BLaER1 (cell line): ENCODE data around the gene ABHD4.

Experiments used
- H3K27ac ChIP-seq: shearing (Covaris generic); formaldehyde crosslinking; 2 replicates; pipeline ENCODE4 v1.8.1; 2022
- H3K27me3 ChIP-seq: shearing (Covaris generic); formaldehyde crosslinking; 2 replicates; pipeline ENCODE4 v1.8.1; 2022
- H3K36me3 ChIP-seq: shearing (Covaris generic); formaldehyde crosslinking; 2 replicates; pipeline ENCODE4 v1.8.1; 2022
- H3K4me1 ChIP-seq: shearing (Covaris generic); formaldehyde crosslinking; 2 replicates; pipeline ENCODE4 v1.8.1; 2022
- H3K4me2 ChIP-seq: shearing (Covaris generic); formaldehyde crosslinking; 2 replicates; pipeline ENCODE4 v1.8.1; 2022
- H3K4me3 ChIP-seq: shearing (Covaris generic); formaldehyde crosslinking; 2 replicates; pipeline ENCODE4 v1.8.1; 2022
- H3K9ac ChIP-seq: shearing (Covaris generic); formaldehyde crosslinking; 2 replicates; pipeline ENCODE4 v1.8.1; 2022
- H3K9me3 ChIP-seq: shearing (Covaris generic); formaldehyde crosslinking; 2 replicates; pipeline ENCODE4 v1.8.1; 2022
- H4K20me1 ChIP-seq: shearing (Covaris generic); formaldehyde crosslinking; 2 replicates; pipeline ENCODE4 v1.8.1; 2022
- Cebpa-rat ChIP-seq: shearing (Covaris generic); IDR thresholded peaks from 2 replicates; pipeline ENCODE4 v1.8.1; 2022

ABHD4 gene

GRCh38 chr14:22554498-22555383 lies 43.4 kb upstream of the ABHD4 start:
- peak overlapping the region; percentile 93 for H3K4me2 ChIP-seq

GRCh38 chr14:22555384-22556011 lies 42.6 kb upstream of the ABHD4 start:
- H3K4me3 ChIP-seq, result 0 out of 2 replicates have a peak overlapping the region, but pooled peaks have one; percentile 6
- H3K9ac ChIP-seq, result peak overlapping the region; percentile 94
- H3K4me1 ChIP-seq, result peaks cover 90% of the 10 kb centered on the region
- no peak for TF ChIP-seq Cebpa-rat
- no peaks in the 10 kb centered on the region for H3K27me3 ChIP-seq
- H4K20me1 ChIP-seq, result no peaks in the 10 kb centered on the region
- H3K36me3 ChIP-seq, result peaks cover 46% of the 10 kb centered on the region
- peak overlapping the region; percentile 100 for H3K27ac ChIP-seq
- H3K4me2 ChIP-seq, result peak overlapping the region; percentile 93
- H3K9me3 ChIP-seq, result no peaks in the 10 kb centered on the region

More at GRCh38 chr14:22554498-22555383, 43.4 kb upstream of the ABHD4 start:
- Histone ChIP-seq H3K36me3 (peaks cover 50% of the 10 kb centered on the region), H3K9me3 (no peaks in the 10 kb centered on the region), H4K20me1 (no peaks in the 10 kb centered on the region), H3K27ac (peak overlapping the region; percentile 100), H3K4me3 (no peak overlapping the region), H3K4me1 (peaks cover 90% of the 10 kb centered on the region), H3K27me3 (no peaks in the 10 kb centered on the region), H3K9ac (peak overlapping the region; percentile 94)
- TF ChIP-seq Cebpa-rat, result no peak

- Histone ChIP-seq H3K9me3 (no peaks in the 10 kb centered on the region), H3K27me3 (no peaks in the 10 kb centered on the region), H4K20me1 (no peaks in the 10 kb centered on the region), H3K4me1 (peaks cover 90% of the 10 kb centered on the region), H3K4me3 (peak overlapping the region; percentile 61), H3K27ac (peak overlapping the region; percentile 100), H3K36me3 (peaks cover 38% of the 10 kb centered on the region), H3K9ac (peak overlapping the region; percentile 99), H3K4me2 (peak overlapping the region; percentile 93)
- TF ChIP-seq Cebpa-rat, result peak; percentile 82
Observed at GRCh38 chr14:22556021-22556989, 41.8 kb upstream of the ABHD4 start.

GRCh38 chr14:22556990-22557623 lies 41.0 kb upstream of the ABHD4 start:
- H3K9ac ChIP-seq, result peak overlapping the region; percentile 99

GRCh38 chr14:22557846-22558220 lies 40.3 kb upstream of the ABHD4 start:
- H3K27me3 ChIP-seq, result no peaks in the 10 kb centered on the region
- peak overlapping the region; percentile 61 for H3K4me3 ChIP-seq
- TF ChIP-seq Cebpa-rat, result no peak
- H3K9ac ChIP-seq, result peak overlapping the region; percentile 99
- no peaks in the 10 kb centered on the region for H4K20me1 ChIP-seq
- peak overlapping the region; percentile 100 for H3K27ac ChIP-seq
- peaks cover 90% of the 10 kb centered on the region for H3K4me1 ChIP-seq
- H3K4me2 ChIP-seq, result peak overlapping the region; percentile 90
- H3K9me3 ChIP-seq, result no peaks in the 10 kb centered on the region
- H3K36me3 ChIP-seq, result peaks cover 23% of the 10 kb centered on the region

More at GRCh38 chr14:22556990-22557623, 41.0 kb upstream of the ABHD4 start:
- TF ChIP-seq Cebpa-rat, result no peak
- H4K20me1 ChIP-seq, result no peaks in the 10 kb centered on the region
- H3K4me2 ChIP-seq, result peak overlapping the region; percentile 90
- H3K9me3 ChIP-seq, result no peaks in the 10 kb centered on the region
- peak overlapping the region; percentile 61 for H3K4me3 ChIP-seq
- peaks cover 30% of the 10 kb centered on the region for H3K36me3 ChIP-seq
- peaks cover 90% of the 10 kb centered on the region for H3K4me1 ChIP-seq
- peak overlapping the region; percentile 100 for H3K27ac ChIP-seq
- H3K27me3 ChIP-seq, result no peaks in the 10 kb centered on the region

- no peak for TF ChIP-seq Cebpa-rat
- peak overlapping the region; percentile 99 for H3K9ac ChIP-seq
- no peaks in the 10 kb centered on the region for H4K20me1 ChIP-seq
- peak overlapping the region; percentile 90 for H3K4me2 ChIP-seq
- H3K9me3 ChIP-seq, result no peaks in the 10 kb centered on the region
- H3K27me3 ChIP-seq, result no peaks in the 10 kb centered on the region
- H3K27ac ChIP-seq, result peak overlapping the region; percentile 100
- H3K36me3 ChIP-seq, result peaks cover 18% of the 10 kb centered on the region
- peaks cover 90% of the 10 kb centered on the region for H3K4me1 ChIP-seq
- peak overlapping the region; percentile 61 for H3K4me3 ChIP-seq
Observed at GRCh38 chr14:22558221-22558913, 39.7 kb upstream of the ABHD4 start.

- Histone ChIP-seq H4K20me1 (no peaks in the 10 kb centered on the region), H3K36me3 (peaks cover 11% of the 10 kb centered on the region; the same call in 1 of the 2 replicates), H3K4me2 (peak overlapping the region; percentile 90), H3K27me3 (no peaks in the 10 kb centered on the region), H3K4me3 (no peak overlapping the region), H3K4me1 (peaks cover 90% of the 10 kb centered on the region), H3K9me3 (no peaks in the 10 kb centered on the region), H3K9ac (peak overlapping the region; percentile 99), H3K27ac (peak overlapping the region; percentile 100)
- no peak for TF ChIP-seq Cebpa-rat
Observed at GRCh38 chr14:22559041-22559440, 39.1 kb upstream of the ABHD4 start.

- peak overlapping the region; percentile 81 for H3K9ac ChIP-seq
- peak overlapping the region; percentile 90 for H3K4me2 ChIP-seq
- H3K4me3 ChIP-seq, result peak overlapping the region; percentile 38
- H3K4me1 ChIP-seq, result peaks cover 90% of the 10 kb centered on the region
- peaks cover 9% of the 10 kb centered on the region; the same call in 1 of the 2 replicates for H3K36me3 ChIP-seq
- no peaks in the 10 kb centered on the region for H4K20me1 ChIP-seq
- no peaks in the 10 kb centered on the region for H3K9me3 ChIP-seq
- H3K27ac ChIP-seq, result peak overlapping the region; percentile 100
- H3K27me3 ChIP-seq, result no peaks in the 10 kb centered on the region
- no peak for TF ChIP-seq Cebpa-rat
Observed at GRCh38 chr14:22560662-22561365, 37.3 kb upstream of the ABHD4 start.
